Measurements from ENCODE around the gene BRPF3. TPM values are rescaled to one million over a fixed set of nuclear protein-coding genes. Genes with fewer than 3 reads are reported as not detected.

BRPF3 gene
- polyA plus RNA-seq, 3 donors: 1.1 to 9.2 (median 1.3) TPM

DNA sequence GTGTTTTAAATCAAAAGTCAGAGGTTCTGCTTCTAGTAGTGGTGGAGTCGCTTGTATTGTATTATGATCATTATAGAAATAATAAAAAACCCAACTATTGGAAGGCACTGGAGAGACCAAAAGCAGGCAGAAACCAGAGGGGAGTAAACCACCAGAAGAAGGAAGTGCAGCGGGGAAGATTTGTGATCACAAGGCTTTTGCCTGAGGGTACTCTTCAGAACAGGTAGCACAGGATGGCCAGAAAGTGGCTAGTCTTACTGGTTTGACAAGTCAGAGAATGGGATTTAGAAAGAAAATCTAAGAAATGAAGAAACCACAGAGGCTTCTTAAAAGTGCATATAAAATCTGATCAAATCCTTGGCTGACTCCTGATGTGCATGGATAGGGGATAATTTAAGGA is 42.3 kb upstream of the BRPF3 start:
- no peak overlapping the region for H3K27ac Mint-ChIP-seq
- H3K4me1 Mint-ChIP-seq: peaks cover 23% of the 10 kb centered on the region
- peaks cover 11 to 17% of the 10 kb centered on the region in 2 donors for H3K4me1 ChIP-seq (ENCODE audit: control insufficient read depth in 1 of 2, insufficient read depth in 2 of 2, low read length in 2 of 2)
- no peaks in the 10 kb centered on the region for H4K20me1 ChIP-seq (ENCODE audit: insufficient read depth, low read length)
- peaks cover 0 to 2% (median 2%) of the 10 kb centered on the region in 3 donors for H3K27me3 Mint-ChIP-seq (ENCODE audit: low read depth in 3 of 3)
- H3K9me3 Mint-ChIP-seq: peaks cover 10 to 20% (median 18%) of the 10 kb centered on the region in 7 donors
- no peak overlapping the region for H3K4me3 Mint-ChIP-seq
- no peaks in the 10 kb centered on the region for H3K36me3 ChIP-seq (replicated peaks in 1 of 2; ENCODE audit: control insufficient read depth in 1 of 2, insufficient read depth in 2 of 2, low read length in 2 of 2)
- peaks cover 12 to 13% of the 10 kb centered on the region in 2 donors for H3K9me3 ChIP-seq (replicated peaks in 1 of 2; ENCODE audit: control insufficient read depth in 1 of 2, insufficient read depth in 1 of 2, low read length in 2 of 2)
- no peak overlapping the region for H2AFZ ChIP-seq (ENCODE audit: insufficient read depth, low read depth, low read length, poor library complexity, severe bottlenecking)
- H3K4me3 ChIP-seq (replicated peaks in 1 of 3; ENCODE audit: low read depth in 2 of 3, low read length in 3 of 3): no peak overlapping the region
- DNase-seq: no peak
- intact Hi-C loops (cut with micrococcal nuclease): no loop called here
- H3K79me2 ChIP-seq (ENCODE audit: insufficient read depth, low read length): no peaks in the 10 kb centered on the region
- TF ChIP-seq, protein P1, sequence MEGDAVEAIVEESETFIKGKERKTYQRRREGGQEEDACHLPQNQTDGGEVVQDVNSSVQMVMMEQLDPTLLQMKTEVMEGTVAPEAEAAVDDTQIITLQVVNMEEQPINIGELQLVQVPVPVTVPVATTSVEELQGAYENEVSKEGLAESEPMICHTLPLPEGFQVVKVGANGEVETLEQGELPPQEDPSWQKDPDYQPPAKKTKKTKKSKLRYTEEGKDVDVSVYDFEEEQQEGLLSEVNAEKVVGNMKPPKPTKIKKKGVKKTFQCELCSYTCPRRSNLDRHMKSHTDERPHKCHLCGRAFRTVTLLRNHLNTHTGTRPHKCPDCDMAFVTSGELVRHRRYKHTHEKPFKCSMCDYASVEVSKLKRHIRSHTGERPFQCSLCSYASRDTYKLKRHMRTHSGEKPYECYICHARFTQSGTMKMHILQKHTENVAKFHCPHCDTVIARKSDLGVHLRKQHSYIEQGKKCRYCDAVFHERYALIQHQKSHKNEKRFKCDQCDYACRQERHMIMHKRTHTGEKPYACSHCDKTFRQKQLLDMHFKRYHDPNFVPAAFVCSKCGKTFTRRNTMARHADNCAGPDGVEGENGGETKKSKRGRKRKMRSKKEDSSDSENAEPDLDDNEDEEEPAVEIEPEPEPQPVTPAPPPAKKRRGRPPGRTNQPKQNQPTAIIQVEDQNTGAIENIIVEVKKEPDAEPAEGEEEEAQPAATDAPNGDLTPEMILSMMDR (IDR thresholded peaks at IDR 0.05): no peak
- peaks cover 1 to 12% of the 10 kb centered on the region in 2 donors for H3K36me3 Mint-ChIP-seq
- H3K9ac ChIP-seq (ENCODE audit: insufficient read depth, low read length, poor library complexity, severe bottlenecking): no peak overlapping the region
- 100% methylated on average over 1 of the region's 2 CpGs for WGBS (ENCODE audit: insufficient coverage)
- H3K27me3 ChIP-seq (ENCODE audit: control insufficient read depth in 2 of 2, insufficient read depth in 2 of 2, low read length in 2 of 2): no peaks in the 10 kb centered on the region
- H3K27ac ChIP-seq (ENCODE audit: low read depth in 1 of 2, low read length in 2 of 2): no peak overlapping the region
- H3K4me2 ChIP-seq (replicated peaks; ENCODE audit: extremely low read depth, low read length, poor library complexity, severe bottlenecking): no peak overlapping the region

DNA sequence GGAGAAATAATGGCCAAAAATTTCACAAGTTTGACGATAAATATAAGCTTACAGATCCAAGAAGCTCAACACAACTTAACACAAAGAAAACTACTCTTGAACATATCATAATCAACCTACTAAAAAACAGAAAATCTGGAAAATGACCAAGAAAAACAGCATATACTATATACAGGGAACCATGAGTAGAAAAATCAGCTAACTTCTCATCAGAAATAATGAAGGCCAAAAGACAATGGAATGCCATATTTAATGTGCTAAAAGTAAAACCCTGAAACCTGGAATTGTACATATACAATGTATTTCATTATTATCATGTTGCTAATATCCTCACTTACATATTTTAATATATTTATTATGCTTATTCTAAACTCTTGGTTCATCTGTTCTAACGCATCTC is 40.9 kb upstream of the BRPF3 start:
- Mint-ChIP-seq H3K9me3 (peaks cover 15 to 26% (median 22%) of the 10 kb centered on the region in 7 donors), H3K36me3 (peaks cover 1 to 12% of the 10 kb centered on the region in 2 donors), H3K27me3 (ENCODE audit: low read depth in 3 of 3) (peaks cover 0 to 2% (median 2%) of the 10 kb centered on the region in 3 donors), H3K4me1 (peaks cover 16% of the 10 kb centered on the region), H3K27ac (no peak overlapping the region), H3K4me3 (no peak overlapping the region)
- no CpG with 5 or more reads among the region's 2 CpGs for WGBS (ENCODE audit: insufficient coverage)
- Histone ChIP-seq H3K27ac (ENCODE audit: low read depth in 1 of 2, low read length in 2 of 2) (no peak overlapping the region), H3K27me3 (ENCODE audit: control insufficient read depth in 2 of 2, insufficient read depth in 2 of 2, low read length in 2 of 2) (no peaks in the 10 kb centered on the region), H3K4me3 (replicated peaks in 1 of 3; ENCODE audit: low read depth in 2 of 3, low read length in 3 of 3) (no peak overlapping the region), H3K79me2 (ENCODE audit: insufficient read depth, low read length) (no peaks in the 10 kb centered on the region), H2AFZ (ENCODE audit: insufficient read depth, low read depth, low read length, poor library complexity, severe bottlenecking) (no peak overlapping the region), H4K20me1 (ENCODE audit: insufficient read depth, low read length) (no peaks in the 10 kb centered on the region), H3K4me2 (replicated peaks; ENCODE audit: extremely low read depth, low read length, poor library complexity, severe bottlenecking) (no peak overlapping the region), H3K9ac (ENCODE audit: insufficient read depth, low read length, poor library complexity, severe bottlenecking) (no peak overlapping the region), H3K9me3 (replicated peaks in 1 of 2; ENCODE audit: control insufficient read depth in 1 of 2, insufficient read depth in 1 of 2, low read length in 2 of 2) (peaks cover 12 to 13% of the 10 kb centered on the region in 2 donors), H3K4me1 (ENCODE audit: control insufficient read depth in 1 of 2, insufficient read depth in 2 of 2, low read length in 2 of 2) (peaks cover 7 to 9% of the 10 kb centered on the region in 2 donors), H3K36me3 (replicated peaks in 1 of 2; ENCODE audit: control insufficient read depth in 1 of 2, insufficient read depth in 2 of 2, low read length in 2 of 2) (no peaks in the 10 kb centered on the region)
- no peak for DNase-seq
- TF ChIP-seq, protein P1 (IDR thresholded peaks at IDR 0.05): no peak
- intact Hi-C loops (cut with micrococcal nuclease): no loop called here

Measured in CD14-positive monocyte (primary cell).